ENCODE measurements around the gene LMX1A. TPM values are rescaled to one million over a fixed set of nuclear protein-coding genes. Genes with fewer than 3 reads are reported as not detected.
A peak's percentile ranks its signal among the peaks of the same experiment; 100 is the strongest.

LMX1A gene
- total and polyA plus RNA-seq, 2 experiments from 2014 or later = not detected

GRCh38 chr1:165281207-165281901 is 75.2 kb downstream of the LMX1A start:
- no peak for TF ChIP-seq ZNF114 (CRISPR knock-in tag; IDR thresholded peaks at IDR 0.05)
- no peak for TF ChIP-seq EZH2 (IDR thresholded peaks at IDR 0.05; ENCODE audit: low read depth, unreplicated experiment)
- TF ChIP-seq, protein P1, sequence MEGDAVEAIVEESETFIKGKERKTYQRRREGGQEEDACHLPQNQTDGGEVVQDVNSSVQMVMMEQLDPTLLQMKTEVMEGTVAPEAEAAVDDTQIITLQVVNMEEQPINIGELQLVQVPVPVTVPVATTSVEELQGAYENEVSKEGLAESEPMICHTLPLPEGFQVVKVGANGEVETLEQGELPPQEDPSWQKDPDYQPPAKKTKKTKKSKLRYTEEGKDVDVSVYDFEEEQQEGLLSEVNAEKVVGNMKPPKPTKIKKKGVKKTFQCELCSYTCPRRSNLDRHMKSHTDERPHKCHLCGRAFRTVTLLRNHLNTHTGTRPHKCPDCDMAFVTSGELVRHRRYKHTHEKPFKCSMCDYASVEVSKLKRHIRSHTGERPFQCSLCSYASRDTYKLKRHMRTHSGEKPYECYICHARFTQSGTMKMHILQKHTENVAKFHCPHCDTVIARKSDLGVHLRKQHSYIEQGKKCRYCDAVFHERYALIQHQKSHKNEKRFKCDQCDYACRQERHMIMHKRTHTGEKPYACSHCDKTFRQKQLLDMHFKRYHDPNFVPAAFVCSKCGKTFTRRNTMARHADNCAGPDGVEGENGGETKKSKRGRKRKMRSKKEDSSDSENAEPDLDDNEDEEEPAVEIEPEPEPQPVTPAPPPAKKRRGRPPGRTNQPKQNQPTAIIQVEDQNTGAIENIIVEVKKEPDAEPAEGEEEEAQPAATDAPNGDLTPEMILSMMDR (conservative IDR thresholded peaks at IDR 0.05; ENCODE audit: low read depth in 2 of 2) = no peak
- no peak for TF ChIP-seq REST (IDR thresholded peaks at IDR 0.05; ENCODE audit: unreplicated experiment)
- no peak for TF ChIP-seq STAT1 (IDR thresholded peaks at IDR 0.05; ENCODE audit: unreplicated experiment)
- no peak for TF ChIP-seq JUNB (IDR thresholded peaks at IDR 0.05; ENCODE audit: unreplicated experiment)
- no peak for TF ChIP-seq ETS1 (IDR thresholded peaks at IDR 0.05)
- TF ChIP-seq EZH2phosphoT487 (IDR thresholded peaks at IDR 0.05; ENCODE audit: unreplicated experiment) = no peak
- TF ChIP-seq, protein P2, sequence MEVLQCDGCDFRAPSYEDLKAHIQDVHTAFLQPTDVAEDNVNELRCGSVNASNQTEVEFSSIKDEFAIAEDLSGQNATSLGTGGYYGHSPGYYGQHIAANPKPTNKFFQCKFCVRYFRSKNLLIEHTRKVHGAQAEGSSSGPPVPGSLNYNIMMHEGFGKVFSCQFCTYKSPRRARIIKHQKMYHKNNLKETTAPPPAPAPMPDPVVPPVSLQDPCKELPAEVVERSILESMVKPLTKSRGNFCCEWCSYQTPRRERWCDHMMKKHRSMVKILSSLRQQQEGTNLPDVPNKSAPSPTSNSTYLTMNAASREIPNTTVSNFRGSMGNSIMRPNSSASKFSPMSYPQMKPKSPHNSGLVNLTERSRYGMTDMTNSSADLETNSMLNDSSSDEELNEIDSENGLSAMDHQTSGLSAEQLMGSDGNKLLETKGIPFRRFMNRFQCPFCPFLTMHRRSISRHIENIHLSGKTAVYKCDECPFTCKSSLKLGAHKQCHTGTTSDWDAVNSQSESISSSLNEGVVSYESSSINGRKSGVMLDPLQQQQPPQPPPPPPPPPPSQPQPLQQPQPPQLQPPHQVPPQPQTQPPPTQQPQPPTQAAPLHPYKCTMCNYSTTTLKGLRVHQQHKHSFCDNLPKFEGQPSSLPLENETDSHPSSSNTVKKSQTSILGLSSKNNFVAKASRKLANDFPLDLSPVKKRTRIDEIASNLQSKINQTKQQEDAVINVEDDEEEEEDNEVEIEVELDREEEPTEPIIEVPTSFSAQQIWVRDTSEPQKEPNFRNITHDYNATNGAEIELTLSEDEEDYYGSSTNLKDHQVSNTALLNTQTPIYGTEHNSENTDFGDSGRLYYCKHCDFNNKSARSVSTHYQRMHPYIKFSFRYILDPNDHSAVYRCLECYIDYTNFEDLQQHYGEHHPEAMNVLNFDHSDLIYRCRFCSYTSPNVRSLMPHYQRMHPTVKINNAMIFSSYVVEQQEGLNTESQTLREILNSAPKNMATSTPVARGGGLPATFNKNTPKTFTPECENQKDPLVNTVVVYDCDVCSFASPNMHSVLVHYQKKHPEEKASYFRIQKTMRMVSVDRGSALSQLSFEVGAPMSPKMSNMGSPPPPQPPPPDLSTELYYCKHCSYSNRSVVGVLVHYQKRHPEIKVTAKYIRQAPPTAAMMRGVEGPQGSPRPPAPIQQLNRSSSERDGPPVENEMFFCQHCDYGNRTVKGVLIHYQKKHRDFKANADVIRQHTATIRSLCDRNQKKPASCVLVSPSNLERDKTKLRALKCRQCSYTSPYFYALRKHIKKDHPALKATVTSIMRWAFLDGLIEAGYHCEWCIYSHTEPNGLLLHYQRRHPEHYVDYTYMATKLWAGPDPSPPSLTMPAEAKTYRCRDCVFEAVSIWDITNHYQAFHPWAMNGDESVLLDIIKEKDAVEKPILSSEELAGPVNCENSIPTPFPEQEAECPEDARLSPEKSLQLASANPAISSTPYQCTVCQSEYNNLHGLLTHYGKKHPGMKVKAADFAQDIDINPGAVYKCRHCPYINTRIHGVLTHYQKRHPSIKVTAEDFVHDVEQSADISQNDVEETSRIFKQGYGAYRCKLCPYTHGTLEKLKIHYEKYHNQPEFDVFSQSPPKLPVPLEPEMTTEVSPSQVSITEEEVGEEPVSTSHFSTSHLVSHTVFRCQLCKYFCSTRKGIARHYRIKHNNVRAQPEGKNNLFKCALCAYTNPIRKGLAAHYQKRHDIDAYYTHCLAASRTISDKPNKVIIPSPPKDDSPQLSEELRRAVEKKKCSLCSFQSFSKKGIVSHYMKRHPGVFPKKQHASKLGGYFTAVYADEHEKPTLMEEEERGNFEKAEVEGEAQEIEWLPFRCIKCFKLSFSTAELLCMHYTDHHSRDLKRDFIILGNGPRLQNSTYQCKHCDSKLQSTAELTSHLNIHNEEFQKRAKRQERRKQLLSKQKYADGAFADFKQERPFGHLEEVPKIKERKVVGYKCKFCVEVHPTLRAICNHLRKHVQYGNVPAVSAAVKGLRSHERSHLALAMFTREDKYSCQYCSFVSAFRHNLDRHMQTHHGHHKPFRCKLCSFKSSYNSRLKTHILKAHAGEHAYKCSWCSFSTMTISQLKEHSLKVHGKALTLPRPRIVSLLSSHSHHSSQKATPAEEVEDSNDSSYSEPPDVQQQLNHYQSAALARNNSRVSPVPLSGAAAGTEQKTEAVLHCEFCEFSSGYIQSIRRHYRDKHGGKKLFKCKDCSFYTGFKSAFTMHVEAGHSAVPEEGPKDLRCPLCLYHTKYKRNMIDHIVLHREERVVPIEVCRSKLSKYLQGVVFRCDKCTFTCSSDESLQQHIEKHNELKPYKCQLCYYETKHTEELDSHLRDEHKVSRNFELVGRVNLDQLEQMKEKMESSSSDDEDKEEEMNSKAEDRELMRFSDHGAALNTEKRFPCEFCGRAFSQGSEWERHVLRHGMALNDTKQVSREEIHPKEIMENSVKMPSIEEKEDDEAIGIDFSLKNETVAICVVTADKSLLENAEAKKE (CRISPR knock-in tag; IDR thresholded peaks at IDR 0.05) = no peak
- TF ChIP-seq ZNF331 (CRISPR knock-in tag; IDR thresholded peaks at IDR 0.05; ENCODE audit: low read depth) = no peak
- no peak for TF ChIP-seq NANOG (IDR thresholded peaks at IDR 0.05; ENCODE audit: borderline replicate concordance)
- TF ChIP-seq POLR2AphosphoS5 (IDR thresholded peaks at IDR 0.05; ENCODE audit: low read depth) = no peak
- TF ChIP-seq CREB1 (CRISPR knock-in tag; IDR thresholded peaks at IDR 0.05; ENCODE audit: low read depth) = no peak
- H3K4me3 Mint-ChIP-seq = no peak overlapping the region
- H3K27ac Mint-ChIP-seq = no peak overlapping the region
- H3K27me3 Mint-ChIP-seq (ENCODE audit: insufficient read depth, low read depth, poor library complexity) = peaks cover 2% of the 10 kb centered on the region
- H3K36me3 Mint-ChIP-seq (ENCODE audit: low read depth) = no peaks in the 10 kb centered on the region
- Histone ChIP-seq H3F3A (replicated peaks; ENCODE audit: low read depth) (no peaks in the 10 kb centered on the region), H3K36me3 (ENCODE audit: insufficient read depth) (no peaks in the 10 kb centered on the region), H3K4me3 (no peak overlapping the region), H3K79me2 (replicated peaks; ENCODE audit: insufficient read depth) (no peaks in the 10 kb centered on the region), H3K4me2 (no peak overlapping the region), H3K27ac (ENCODE audit: low read depth) (no peak overlapping the region), H3K4me1 (ENCODE audit: insufficient read depth) (peaks cover 10% of the 10 kb centered on the region), H2AFZ (peak overlapping the region; percentile 52; the same call in 1 of the 2 replicates), H4K20me1 (replicated peaks; ENCODE audit: insufficient read depth) (no peaks in the 10 kb centered on the region), H3K9me2 (ENCODE audit: insufficient read depth) (no peaks in the 10 kb centered on the region; the same call in 1 of the 2 replicates), H3K27me3 (ENCODE audit: insufficient read depth) (no peaks in the 10 kb centered on the region)
- DNase-seq (ENCODE audit: low spot score) (no peak), ATAC-seq (no peak)
- H3K9me3 Mint-ChIP-seq = no peaks in the 10 kb centered on the region
- H3K4me1 Mint-ChIP-seq = peaks cover 15% of the 10 kb centered on the region

All from GM23338 (cell line).